NCI-H146 (cell line): ENCODE data around the gene ABCB9.
A peak's percentile ranks its signal among the peaks of the same experiment; 100 is the strongest.
"Not testable (repeated sequence)": the region's sequence is repeated elsewhere in the genome, so short reads cannot be mapped to it uniquely, and the experiment has no call there.

Source experiments
- DNase-seq: peaks from one replicate; lab custom pipeline; 2025; lab: John Stamatoyannopoulos, UW

Gene ABCB9

GRCh38 chr12:122937622-122938091 lies 28.6 kb downstream of the ABCB9 start:
- no peak for DNase-seq

DNA sequence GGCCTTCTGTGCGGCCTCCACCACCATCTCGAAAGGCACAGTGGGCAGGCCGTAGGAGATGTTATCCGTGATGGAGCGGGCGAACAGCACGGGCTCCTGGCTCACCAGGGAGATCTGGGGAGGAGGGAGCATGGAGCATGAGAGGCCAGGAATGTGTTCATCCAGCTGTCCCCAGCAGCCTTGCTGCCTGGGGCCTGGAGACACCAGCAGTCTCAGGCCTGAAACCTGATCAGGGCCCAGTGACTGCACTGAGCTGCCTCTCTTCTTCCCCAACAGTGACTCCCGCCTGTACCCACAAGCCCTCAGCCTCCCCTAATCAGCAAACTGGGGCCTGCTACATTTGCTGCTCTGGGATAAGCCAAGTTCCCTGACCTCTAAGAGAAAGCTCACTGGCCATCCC lies 30.9 kb downstream of the ABCB9 start:
- DNase-seq, result no peak

DNA sequence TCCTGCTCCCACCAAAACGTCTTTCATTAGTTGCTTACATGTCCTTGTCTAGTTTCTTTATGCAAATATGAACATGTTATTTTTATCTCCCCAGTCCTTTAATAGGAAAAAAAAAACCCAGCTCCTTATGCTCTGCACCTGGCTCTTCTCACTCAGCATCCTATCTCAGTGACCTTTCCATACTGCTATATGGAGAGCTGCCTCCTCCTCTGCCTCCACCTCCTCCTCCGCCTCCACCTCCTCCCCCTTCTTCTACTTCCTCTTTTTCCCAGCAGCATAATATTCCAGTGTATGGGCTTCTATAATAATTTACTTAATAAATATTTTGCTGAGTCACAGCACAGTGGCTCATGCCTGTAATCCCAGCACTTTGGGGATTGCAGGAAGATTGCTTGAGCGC lies 31.5 kb downstream of the ABCB9 start:
- DNase-seq, result no peak

DNA sequence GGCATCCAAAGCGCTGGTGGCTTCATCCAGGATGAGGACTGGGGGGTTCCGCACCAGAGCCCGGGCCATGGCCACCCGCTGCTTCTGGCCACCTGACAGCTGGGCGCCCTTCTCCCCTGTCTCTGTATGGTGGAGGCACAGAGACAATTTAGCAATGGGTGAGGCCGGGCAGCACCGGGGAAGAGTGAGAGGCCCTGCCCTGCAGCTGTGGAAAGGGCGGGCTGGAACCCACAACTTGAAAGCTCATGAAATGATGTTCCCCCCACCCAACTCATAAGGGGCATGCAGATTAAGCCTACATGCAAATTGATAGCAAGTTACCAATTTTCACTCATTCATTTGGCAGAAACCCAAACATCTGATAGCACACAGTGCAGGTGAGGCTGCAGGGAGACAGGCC lies 34.1 kb downstream of the ABCB9 start:
- DNase-seq, result no peak

DNA sequence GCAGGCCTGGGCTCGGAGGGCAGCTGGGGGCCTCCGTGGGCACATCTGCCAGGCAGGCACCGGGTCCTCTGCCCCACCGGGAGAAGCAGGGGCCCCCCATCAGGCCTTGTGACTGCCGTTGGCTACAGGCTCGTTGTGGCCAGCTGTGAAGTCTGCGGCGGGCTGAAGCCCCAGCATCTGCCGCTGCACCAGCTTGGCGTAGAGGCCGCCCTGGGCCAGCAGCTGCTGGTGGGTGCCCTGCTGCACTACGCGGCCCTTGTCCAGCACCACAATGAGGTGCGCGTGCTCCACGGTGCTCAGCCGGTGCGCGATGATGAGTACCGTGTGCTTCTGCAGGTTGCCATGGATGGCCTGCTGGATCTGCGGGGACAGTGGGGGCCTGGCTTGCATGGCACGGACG lies 36.5 kb downstream of the ABCB9 start:
- no peak for DNase-seq

GRCh38 chr12:122929148-122929538 lies 37.1 kb downstream of the ABCB9 start:
- no peak for DNase-seq

- DNase-seq, result no peak
Measured at GRCh38 chr12:122928404-122929147, 37.7 kb downstream of the ABCB9 start.

- no peak for DNase-seq
Measured at GRCh38 chr12:122927756-122928403, 38.4 kb downstream of the ABCB9 start.

- no peak for DNase-seq
Measured at GRCh38 chr12:122921917-122922316, 44.3 kb downstream of the ABCB9 start.

DNA sequence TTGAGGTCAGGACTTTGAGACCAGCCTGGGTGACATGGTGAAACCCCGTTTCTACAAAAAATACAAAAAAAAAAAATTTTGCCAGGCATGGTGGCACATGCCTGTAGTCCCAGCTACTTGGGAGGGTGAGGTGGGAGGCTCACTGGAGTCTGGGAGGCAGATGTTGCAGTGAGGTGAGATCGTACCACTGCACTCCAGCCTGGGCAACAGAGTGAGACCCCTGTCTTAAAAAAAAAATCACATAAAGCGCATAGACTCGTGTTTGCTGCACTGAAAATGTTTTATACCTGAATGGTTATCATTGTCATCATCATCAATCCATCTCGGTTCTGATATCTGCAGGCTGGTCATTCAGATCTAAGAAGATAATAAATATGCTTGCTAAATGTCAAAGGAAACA lies 45.6 kb downstream of the ABCB9 start:
- DNase-seq, result no peak

DNA sequence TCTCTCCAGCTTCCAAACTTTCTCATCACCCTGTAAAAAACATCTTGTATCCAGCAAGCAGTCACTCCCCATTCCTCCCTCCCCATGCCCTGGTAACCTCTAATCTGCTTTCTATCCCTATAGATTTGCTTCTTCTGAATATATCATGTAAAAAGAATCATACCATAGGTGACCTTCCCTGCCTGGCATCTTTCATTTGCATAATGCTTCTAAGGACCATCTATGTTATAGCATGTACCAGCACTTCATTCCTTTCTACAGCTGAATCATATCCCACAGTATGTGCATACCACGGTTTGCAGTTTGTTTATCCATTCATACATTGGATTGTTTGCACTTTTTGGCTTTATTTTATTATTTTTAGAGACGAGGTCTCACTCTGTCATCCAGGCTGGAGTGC lies 47.4 kb downstream of the ABCB9 start:
- DNase-seq, result no peak

DNA sequence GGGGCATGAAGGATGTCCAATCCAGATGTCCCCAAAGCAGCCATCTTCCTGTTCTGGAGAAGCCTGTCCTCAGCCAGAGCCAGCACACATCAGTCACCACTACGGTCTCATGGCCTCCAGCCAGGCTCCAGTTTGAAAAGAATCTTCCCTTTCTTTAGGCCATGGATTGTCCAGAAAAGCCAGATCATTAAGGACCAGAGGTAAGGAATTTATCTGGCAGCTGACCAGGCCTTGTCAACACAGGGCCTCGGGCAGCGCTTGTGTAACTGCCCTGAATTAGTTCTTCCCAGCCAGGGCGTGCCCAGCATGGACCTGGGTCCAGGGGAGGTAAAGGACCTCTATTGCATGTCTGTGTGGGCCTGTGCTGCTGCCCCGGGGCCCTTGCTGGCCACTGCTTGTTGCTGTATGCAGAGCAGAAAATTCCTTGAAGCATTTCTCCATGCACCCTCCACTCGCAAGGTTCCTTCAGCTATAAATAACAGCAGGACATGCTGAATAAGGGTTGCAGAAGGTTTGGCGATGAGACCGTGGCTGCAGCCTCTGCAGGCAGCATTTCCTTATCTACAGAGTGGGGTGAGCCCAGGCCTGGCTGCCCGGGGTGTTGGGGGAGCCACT lies 48.6 kb downstream of the ABCB9 start:
- no peak for DNase-seq

- DNase-seq, result peak; percentile 91
Measured at GRCh38 chr12:122909442-122910288, 56.6 kb downstream of the ABCB9 start.

- no peak for DNase-seq
Measured at GRCh38 chr12:122908915-122909314, 57.3 kb downstream of the ABCB9 start.

DNA sequence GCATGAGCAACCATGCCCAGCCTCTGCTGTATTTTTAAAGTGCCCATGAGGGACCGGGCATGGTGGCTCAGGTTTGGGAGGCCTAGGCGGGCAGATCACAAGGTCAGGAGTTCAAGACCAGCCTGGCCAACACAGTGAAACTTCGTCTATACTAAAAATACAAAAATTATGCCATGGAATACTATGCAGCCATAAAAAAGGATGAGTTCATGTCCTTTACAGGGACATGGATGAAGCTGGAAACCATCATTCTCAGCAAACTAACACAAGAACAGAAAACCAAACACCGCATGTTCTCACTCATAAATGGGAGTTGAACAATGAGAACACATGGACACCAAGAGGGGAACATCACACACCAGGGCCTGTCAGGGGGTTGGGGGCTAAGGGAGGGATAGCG lies 61.0 kb downstream of the ABCB9 start:
- not testable (repeated sequence) for DNase-seq

- DNase-seq, result no peak
Measured at GRCh38 chr12:122903693-122904034, 62.6 kb downstream of the ABCB9 start.

DNA sequence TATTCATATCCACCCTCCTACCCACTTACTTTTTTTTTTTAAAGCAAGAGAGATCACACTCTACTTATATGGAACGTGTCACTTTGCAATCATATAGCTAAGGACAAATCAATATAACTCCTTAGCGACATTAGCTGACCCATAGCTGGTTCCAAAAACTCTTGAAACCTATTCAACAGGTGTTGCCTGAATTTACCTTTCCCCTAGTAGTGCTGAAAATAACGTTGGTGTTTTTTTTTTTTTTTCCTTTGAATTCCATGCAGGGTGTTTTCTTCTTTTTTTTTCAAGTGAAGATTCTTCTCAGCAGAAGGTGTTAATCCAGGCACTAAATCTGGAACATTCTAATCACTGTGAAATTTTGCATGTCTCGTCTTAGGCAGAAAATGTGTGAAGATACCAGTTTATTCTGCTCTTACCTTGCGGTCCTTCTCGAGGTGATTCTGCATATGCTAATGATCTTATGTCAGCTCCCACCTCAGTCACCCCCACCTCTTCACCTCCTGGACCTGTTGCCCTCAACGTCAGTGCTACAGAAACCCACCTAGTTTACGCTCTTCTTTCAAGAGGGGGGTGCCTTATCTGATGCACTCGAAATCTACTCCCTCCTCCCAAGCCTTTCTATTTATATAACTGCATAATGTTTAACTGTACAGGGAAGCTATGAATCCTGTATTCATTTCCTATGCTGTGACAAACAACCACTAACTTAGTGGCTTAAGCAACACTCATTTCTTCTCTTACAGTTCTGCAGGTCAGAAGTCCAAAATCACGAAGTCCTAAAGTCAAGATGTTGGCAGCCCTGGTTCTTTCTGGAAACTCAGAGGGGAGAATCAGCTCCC lies 63.2 kb downstream of the ABCB9 start:
- DNase-seq, result no peak

DNA sequence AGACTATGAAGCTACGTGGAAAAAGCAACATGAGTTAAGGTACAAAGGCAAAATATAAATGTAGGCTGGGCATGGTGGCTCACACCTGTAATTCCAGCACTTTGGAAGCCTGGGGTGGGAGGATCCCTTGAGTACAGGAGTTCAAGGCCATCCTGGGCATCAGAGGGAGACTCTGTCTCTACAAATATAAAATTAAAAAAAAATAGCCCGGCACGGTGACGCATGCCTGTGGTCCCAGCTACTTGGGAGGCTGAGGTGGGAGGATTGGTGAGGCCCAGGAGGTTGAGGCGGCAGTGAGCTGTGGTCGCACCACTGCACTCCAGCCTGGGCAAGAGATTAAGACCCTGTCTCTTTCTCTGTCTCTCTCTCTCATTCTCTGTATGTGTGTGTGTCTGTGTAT lies 66.4 kb downstream of the ABCB9 start:
- no peak for DNase-seq

DNA sequence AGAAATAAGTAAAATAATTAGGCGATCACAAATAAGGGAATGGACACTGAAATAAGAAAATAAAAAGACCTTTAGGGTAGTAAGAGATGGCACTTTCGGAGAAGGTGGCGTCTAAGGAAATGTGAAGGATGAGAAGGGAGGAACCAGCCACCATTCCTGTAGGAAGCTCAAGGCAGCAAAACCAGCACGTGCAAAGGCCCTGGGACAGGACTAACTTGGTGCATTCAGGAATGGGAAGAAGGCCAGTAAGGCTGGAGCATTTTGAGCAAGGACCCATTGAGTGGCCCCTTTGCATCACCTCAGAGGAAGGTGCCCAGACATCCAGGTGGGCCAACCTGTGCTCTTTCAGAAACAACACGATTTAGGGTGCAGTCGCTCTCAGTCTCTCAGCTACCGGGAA lies 69.6 kb downstream of the ABCB9 start:
- DNase-seq, result no peak

- peak; percentile 86 for DNase-seq
Measured at GRCh38 chr12:122895704-122896636, 70.3 kb downstream of the ABCB9 start, which contains the start of gene VPS37B. Gene VPS37B (minus strand): TSS chr12:122896124. CDS start chr12:122896062, 62 bp downstream.
